Measurements from ENCODE around the gene PALM2AKAP2.

DNA sequence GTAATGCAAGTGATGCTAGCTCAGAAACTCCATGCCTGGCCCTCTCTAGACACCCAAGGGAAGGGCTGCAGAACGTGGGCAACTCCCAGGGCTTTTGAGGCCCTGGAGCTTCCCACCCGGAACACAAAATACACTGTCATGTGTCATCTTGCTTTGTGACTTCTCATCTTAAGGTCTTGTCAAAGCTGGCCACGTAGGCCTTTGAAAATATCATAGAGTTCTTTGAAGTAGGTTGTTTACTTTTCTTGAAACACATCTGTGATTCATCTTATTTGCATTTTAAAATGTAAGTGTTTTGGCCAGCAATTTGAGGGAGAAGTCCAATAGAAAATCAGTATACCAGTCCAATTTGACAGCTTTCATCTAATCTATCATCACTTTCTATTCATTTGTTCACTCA is 40.2 kb upstream of the PALM2AKAP2 start:
- TF ChIP-seq OSR1 (CRISPR knock-in tag; IDR thresholded peaks at IDR 0.05) (no peak), TOX (CRISPR knock-in tag; IDR thresholded peaks at IDR 0.05; ENCODE audit: borderline replicate concordance) (no peak), POU6F1 (CRISPR knock-in tag; IDR thresholded peaks at IDR 0.05; ENCODE audit: borderline replicate concordance, low read depth) (no peak)
- TF ChIP-seq, protein P1, sequence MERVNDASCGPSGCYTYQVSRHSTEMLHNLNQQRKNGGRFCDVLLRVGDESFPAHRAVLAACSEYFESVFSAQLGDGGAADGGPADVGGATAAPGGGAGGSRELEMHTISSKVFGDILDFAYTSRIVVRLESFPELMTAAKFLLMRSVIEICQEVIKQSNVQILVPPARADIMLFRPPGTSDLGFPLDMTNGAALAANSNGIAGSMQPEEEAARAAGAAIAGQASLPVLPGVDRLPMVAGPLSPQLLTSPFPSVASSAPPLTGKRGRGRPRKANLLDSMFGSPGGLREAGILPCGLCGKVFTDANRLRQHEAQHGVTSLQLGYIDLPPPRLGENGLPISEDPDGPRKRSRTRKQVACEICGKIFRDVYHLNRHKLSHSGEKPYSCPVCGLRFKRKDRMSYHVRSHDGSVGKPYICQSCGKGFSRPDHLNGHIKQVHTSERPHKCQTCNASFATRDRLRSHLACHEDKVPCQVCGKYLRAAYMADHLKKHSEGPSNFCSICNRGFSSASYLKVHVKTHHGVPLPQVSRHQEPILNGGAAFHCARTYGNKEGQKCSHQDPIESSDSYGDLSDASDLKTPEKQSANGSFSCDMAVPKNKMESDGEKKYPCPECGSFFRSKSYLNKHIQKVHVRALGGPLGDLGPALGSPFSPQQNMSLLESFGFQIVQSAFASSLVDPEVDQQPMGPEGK (CRISPR knock-in tag; IDR thresholded peaks at IDR 0.05; ENCODE audit: borderline replicate concordance), result no peak

All from SK-N-SH treated with all-trans-retinoic acid at 6 μM for 48 hours (cell line).